CD14-positive monocyte (primary cell): ENCODE measurements around the gene KLHL34. TPM values are rescaled to one million over a fixed set of nuclear protein-coding genes. Genes with fewer than 3 reads are reported as not detected.

ENCODE experiments used
- DNase-seq, 3 donors: peaks; one replicate each; pipeline ENCODE4 v3.0.0-alpha.2; 2011 to 2022
- H2AFZ ChIP-seq: 2 replicates; pipeline ENCODE4 v1.6.0; 2012; ENCODE audit warnings: mild to moderate bottlenecking, low read depth, low read length, inconsistent platforms; ENCODE audit not compliant: insufficient read depth, poor library complexity, severe bottlenecking
- H3K27ac ChIP-seq, 2 donors: 1 replicate in 1 of 2; 2 replicates in 1 of 2; pipeline ENCODE4 v1.5.1; 2012 to 2013; ENCODE audit warnings: low read length in 2 of 2, control low read depth in 1 of 2, inconsistent platforms in 1 of 2, low read depth in 1 of 2, mild to moderate bottlenecking in 1 of 2
- H3K27me3 ChIP-seq, 2 donors: one replicate each; pipeline versions ENCODE4 v1.6.0 to v1.6.1; 2011 to 2013; ENCODE audit warnings: low read length in 2 of 2; ENCODE audit not compliant: control insufficient read depth in 2 of 2, insufficient read depth in 2 of 2
- H3K36me3 ChIP-seq, 2 donors: replicated peaks in 1 of 2; 1 replicate in 1 of 2; 2 replicates in 1 of 2; pipeline versions ENCODE4 v1.5.1 to v1.6.1; 2012 to 2013; ENCODE audit warnings: low read length in 2 of 2, control low read depth in 1 of 2, inconsistent platforms in 1 of 2, mild to moderate bottlenecking in 1 of 2; ENCODE audit not compliant: insufficient read depth in 2 of 2, control insufficient read depth in 1 of 2
- H3K4me1 ChIP-seq, 2 donors: 1 replicate in 1 of 2; 2 replicates in 1 of 2; pipeline versions ENCODE4 v1.5.1 to v1.6.1; 2012 to 2013; ENCODE audit warnings: low read length in 2 of 2, control low read depth in 1 of 2, inconsistent platforms in 1 of 2, mild to moderate bottlenecking in 1 of 2, moderate library complexity in 1 of 2; ENCODE audit not compliant: insufficient read depth in 2 of 2, control insufficient read depth in 1 of 2
- H3K4me2 ChIP-seq: replicated peaks from 2 replicates; pipeline ENCODE3; 2012; ENCODE audit warnings: low read length, moderate library complexity, mild to moderate bottlenecking; ENCODE audit not compliant: poor library complexity, severe bottlenecking; ENCODE audit errors: extremely low read depth
- H3K4me3 ChIP-seq, 3 experiments: fragments of 200-600 bp in 1 of 3; sonication (generic) in 1 of 3; replicated peaks in 1 of 3; 1 replicate in 2 of 3; 2 replicates in 1 of 3; pipeline ENCODE4 v1.5.1; 2011 to 2013; ENCODE audit warnings: low read length in 3 of 3, mild to moderate bottlenecking in 3 of 3, control low read depth in 2 of 3, low read depth in 2 of 3, inconsistent platforms in 1 of 3, moderate library complexity in 1 of 3
- H3K79me2 ChIP-seq: 2 replicates; pipeline ENCODE4 v1.6.0; 2012; ENCODE audit warnings: mild to moderate bottlenecking, control low read depth, inconsistent platforms, low read length, moderate library complexity; ENCODE audit not compliant: insufficient read depth
- H3K9ac ChIP-seq: 2 replicates; pipeline ENCODE4 v1.6.0; 2017; ENCODE audit warnings: low read length, mild to moderate bottlenecking; ENCODE audit not compliant: insufficient read depth, poor library complexity, severe bottlenecking
- H3K9me3 ChIP-seq, 2 donors: replicated peaks in 1 of 2; 1 replicate in 1 of 2; 2 replicates in 1 of 2; pipeline versions ENCODE4 v1.5.1 to v1.6.1; 2012 to 2013; ENCODE audit warnings: low read length in 2 of 2, control low read depth in 1 of 2; ENCODE audit not compliant: control insufficient read depth in 1 of 2, insufficient read depth in 1 of 2
- H4K20me1 ChIP-seq: 2 replicates; pipeline ENCODE4 v1.6.0; 2012; ENCODE audit warnings: mild to moderate bottlenecking, low read length, control low read depth, moderate library complexity; ENCODE audit not compliant: insufficient read depth
- H3K27ac Mint-ChIP-seq, 7 donors: one replicate each; pipeline ENCODE4 v1.8.0; 2020; ENCODE audit warnings: mild to moderate bottlenecking in 7 of 7, mixed read lengths in 7 of 7, moderate library complexity in 6 of 7, inconsistent platforms in 2 of 7
- H3K27me3 Mint-ChIP-seq, 3 donors: one replicate each; pipeline ENCODE4 v1.8.0; 2021 to 2022; ENCODE audit warnings: low read depth in 3 of 3, mild to moderate bottlenecking in 3 of 3, mixed read lengths in 3 of 3, moderate library complexity in 3 of 3, inconsistent platforms in 1 of 3
- H3K36me3 Mint-ChIP-seq, 2 donors: one replicate each; pipeline ENCODE4 v1.8.0; 2020; ENCODE audit warnings: mixed read lengths in 2 of 2, inconsistent platforms in 1 of 2, mild to moderate bottlenecking in 1 of 2
- H3K4me1 Mint-ChIP-seq: one replicate; pipeline ENCODE4 v1.8.0; 2020; ENCODE audit warnings: mild to moderate bottlenecking, mixed read lengths
- H3K4me3 Mint-ChIP-seq, 2 donors: one replicate each; pipeline ENCODE4 v1.8.0; 2020; ENCODE audit warnings: mild to moderate bottlenecking in 2 of 2, mixed read lengths in 2 of 2, moderate library complexity in 1 of 2
- H3K9me3 Mint-ChIP-seq, 7 donors: one replicate each; pipeline ENCODE4 v1.8.0; 2020 to 2022; ENCODE audit warnings: mixed read lengths in 7 of 7, mild to moderate bottlenecking in 6 of 7, moderate library complexity in 6 of 7, inconsistent platforms in 2 of 7
- CTCF ChIP-seq: fragments of 200-600 bp; IDR thresholded peaks from one replicate; pipeline ENCODE4 v1.8.0; 2022; ENCODE audit warnings: antibody characterized with exemption, mild to moderate bottlenecking
- intact Hi-C, 2 donors: fragments of 100-400 bp; cut with micrococcal nuclease; formaldehyde crosslinking; loops; one replicate each; pipeline versions ENCODE4 v1.15.0 to v1.15.1; 2023
- polyA plus RNA-seq, 3 donors: library from polyadenylated mRNA; depleted of rRNA in 1 of 3; unstranded in 2 of 3; stranded (reverse) in 1 of 3; fragments of 300-500 nt in 2 of 3; fragments of >200 nt in 1 of 3; fragmentation: Illumina TruSeq in 2 of 3; gene quantifications; 1 replicate in 2 of 3; 2 replicates in 1 of 3; pipeline ENCODE4 v1.2.3, GENCODE V29; 2012 to 2021

The KLHL34 gene
- polyA plus RNA-seq, 3 donors: not detected

DNA sequence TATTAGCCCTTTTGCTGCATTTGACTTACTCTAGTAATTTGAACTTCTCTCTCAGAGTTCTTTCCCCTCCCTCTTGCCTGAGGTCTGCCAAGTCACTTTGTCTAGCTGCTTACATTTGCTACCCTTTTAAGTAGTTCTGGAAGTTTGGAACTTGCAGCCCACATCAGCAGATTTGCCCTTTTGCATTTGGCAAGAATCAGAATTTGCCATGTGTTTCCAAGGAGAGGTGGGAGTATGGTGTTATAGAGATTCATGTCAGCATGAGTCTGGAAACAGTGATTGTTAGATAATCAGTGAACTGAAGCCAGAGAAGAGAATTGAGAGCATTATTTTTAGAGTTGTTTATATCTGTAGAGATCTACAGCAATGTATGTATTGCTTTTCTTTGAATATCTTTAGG, 52.1 kb downstream of the KLHL34 start:
- no peaks in the 10 kb centered on the region for H3K36me3 ChIP-seq
- no peaks in the 10 kb centered on the region for H4K20me1 ChIP-seq
- H3K4me3 ChIP-seq: no peak overlapping the region
- no peaks in the 10 kb centered on the region for H3K79me2 ChIP-seq
- no peak overlapping the region for H3K27ac ChIP-seq
- peaks cover 0 to 6% (median 0%) of the 10 kb centered on the region in 7 donors for H3K9me3 Mint-ChIP-seq
- intact Hi-C loops: no loop called here
- no peaks in the 10 kb centered on the region for H3K9me3 ChIP-seq
- TF ChIP-seq CTCF: no peak
- H3K4me1 Mint-ChIP-seq: no peaks in the 10 kb centered on the region
- H3K27me3 Mint-ChIP-seq: no peaks in the 10 kb centered on the region
- H3K27me3 ChIP-seq: no peaks in the 10 kb centered on the region
- H2AFZ ChIP-seq: no peak overlapping the region
- no peak overlapping the region for H3K4me2 ChIP-seq
- H3K4me3 Mint-ChIP-seq: no peak overlapping the region
- no peak for DNase-seq
- H3K36me3 Mint-ChIP-seq: no peaks in the 10 kb centered on the region
- H3K4me1 ChIP-seq: no peaks in the 10 kb centered on the region
- no peak overlapping the region for H3K27ac Mint-ChIP-seq
- no peak overlapping the region for H3K9ac ChIP-seq

Other genes with a start within 250 kb of the KLHL34 start
- gene SMPX, start 99.8 kb upstream of the KLHL34 start, polyA plus RNA-seq: not detected
- 1 to 10 TPM; 2.0 to 7.4 (median 4.6) TPM for gene MBTPS2, start 181.3 kb upstream of the KLHL34 start, polyA plus RNA-seq
- under 1 TPM; 0.09 to 0.17 (median 0.12) TPM for gene YY2, start 197.7 kb upstream of the KLHL34 start, polyA plus RNA-seq